IMR-90 (cell line): ENCODE results near the gene PLD1. TPM values are rescaled to one million over a fixed set of nuclear protein-coding genes. Genes with fewer than 3 reads are reported as not detected.

Experiments used
- ATAC-seq: fragments of 200-7000 bp; cut with Tn5 transposase; 2 replicates; pipeline ENCODE4 v1.9.1; 2020; ENCODE audit warnings: low read depth, mild to moderate bottlenecking, moderate library complexity
- BruUV-seq: library from RNA; stranded (reverse); fragments of 400-500 nt; replicated peaks from 2 replicates; lab custom pipeline; 2021; lab: Mats Ljungman, UMichigan
- CTCF ChIA-PET: fragments of 300-600 bp; formaldehyde crosslinking; extraction: SDS; loops from one replicate; lab custom pipeline; 2021; ENCODE audit warnings: antibody characterized with exemption; lab: Yijun Ruan, JAX
- POLR2A ChIA-PET: fragments of 300-600 bp; sonication (Branson Sonifier 250); formaldehyde crosslinking; loops from one replicate; lab custom pipeline; 2022; ENCODE audit warnings: antibody characterized with exemption; ENCODE audit not compliant: unreplicated experiment; lab: Charles Lee
- DNase-seq: peaks from one replicate; pipeline ENCODE4 v3.0.0; 2013
- H2AFZ ChIP-seq: replicated peaks from 2 replicates; pipeline ENCODE3; 2013; ENCODE audit warnings: low read length, mild to moderate bottlenecking; ENCODE audit not compliant: poor library complexity
- H2AK5ac ChIP-seq: 2 replicates; pipeline ENCODE4 v1.6.1; 2013; ENCODE audit warnings: low read depth, low read length, inconsistent platforms
- H2AK9ac ChIP-seq: replicated peaks from 2 replicates; pipeline ENCODE3; 2013; ENCODE audit warnings: mild to moderate bottlenecking, low read depth, low read length, moderate library complexity; ENCODE audit not compliant: poor library complexity
- H2BK120ac ChIP-seq: 2 replicates; pipeline ENCODE4 v1.6.1; 2013; ENCODE audit warnings: low read depth, low read length, inconsistent platforms
- H2BK15ac ChIP-seq: 3 replicates; pipeline ENCODE4 v1.6.1; 2013; ENCODE audit warnings: low read depth, low read length, inconsistent platforms
- H2BK20ac ChIP-seq: 2 replicates; pipeline ENCODE4 v1.6.1; 2013; ENCODE audit warnings: low read depth, mild to moderate bottlenecking, inconsistent platforms, low read length, moderate library complexity
- H2BK5ac ChIP-seq: 2 replicates; pipeline ENCODE4 v1.6.1; 2013; ENCODE audit warnings: mild to moderate bottlenecking, low read depth, low read length, inconsistent platforms; ENCODE audit not compliant: poor library complexity, severe bottlenecking
- H3K14ac ChIP-seq: replicated peaks from 2 replicates; pipeline ENCODE4 v1.6.1; 2013; ENCODE audit warnings: low read depth, low read length, inconsistent platforms
- H3K18ac ChIP-seq: 2 replicates; pipeline ENCODE4 v1.6.1; 2013; ENCODE audit warnings: low read depth, low read length, control low read depth
- H3K23ac ChIP-seq: 2 replicates; pipeline ENCODE4 v1.6.1; 2013; ENCODE audit warnings: low read depth, low read length, inconsistent platforms
- H3K27ac ChIP-seq: 2 replicates; pipeline ENCODE4 v1.5.1; 2013; ENCODE audit warnings: mild to moderate bottlenecking, control low read depth, low read length; ENCODE audit not compliant: insufficient read depth
- H3K27me3 ChIP-seq: 2 replicates; pipeline ENCODE4 v1.6.1; 2013; ENCODE audit warnings: low read length; ENCODE audit not compliant: control insufficient read depth, insufficient read depth
- H3K36me3 ChIP-seq: 2 replicates; pipeline ENCODE4 v1.6.1; 2013; ENCODE audit warnings: low read length, mixed read lengths; ENCODE audit not compliant: control insufficient read depth, insufficient read depth
- H3K4ac ChIP-seq: 2 replicates; pipeline ENCODE4 v1.6.1; 2013; ENCODE audit warnings: low read depth, low read length, inconsistent platforms
- H3K4me1 ChIP-seq: 2 replicates; pipeline ENCODE4 v1.6.1; 2013; ENCODE audit warnings: low read length, mixed read lengths; ENCODE audit not compliant: control insufficient read depth, insufficient read depth
- H3K4me2 ChIP-seq: 2 replicates; pipeline ENCODE4 v1.6.1; 2013; ENCODE audit warnings: low read depth, mild to moderate bottlenecking, control low read depth, low read length, moderate library complexity
- H3K4me3 ChIP-seq: 2 replicates; pipeline ENCODE4 v1.5.1; 2013; ENCODE audit warnings: low read depth, mild to moderate bottlenecking, control low read depth, low read length, moderate library complexity; ENCODE audit not compliant: insufficient read depth
- H3K56ac ChIP-seq: 2 replicates; pipeline ENCODE4 v1.6.1; 2013; ENCODE audit warnings: low read length, inconsistent platforms; ENCODE audit not compliant: insufficient read depth; ENCODE audit errors: extremely low read depth
- H3K79me1 ChIP-seq, 2 experiments: 2 replicates each; pipeline ENCODE4 v1.6.1; 2013; ENCODE audit warnings: low read length in 2 of 2, inconsistent platforms in 1 of 2, low read depth in 1 of 2
- H3K9ac ChIP-seq: 2 replicates; pipeline ENCODE4 v1.6.1; 2013; ENCODE audit warnings: low read depth, low read length, control low read depth
- H3K9me1 ChIP-seq: 2 replicates; pipeline ENCODE4 v1.6.1; 2013; ENCODE audit warnings: low read length, inconsistent platforms; ENCODE audit not compliant: insufficient read depth
- H3K9me3 ChIP-seq: 2 replicates; pipeline ENCODE4 v1.6.1; 2013; ENCODE audit warnings: low read length; ENCODE audit not compliant: control insufficient read depth, insufficient read depth
- H4K20me1 ChIP-seq: 2 replicates; pipeline ENCODE4 v1.6.1; 2013; ENCODE audit warnings: low read length, inconsistent platforms; ENCODE audit not compliant: insufficient read depth
- H4K5ac ChIP-seq: 2 replicates; pipeline ENCODE4 v1.6.1; 2013; ENCODE audit warnings: mild to moderate bottlenecking, low read depth, low read length, control low read depth
- H4K8ac ChIP-seq, 2 experiments: 2 replicates each; pipeline ENCODE4 v1.6.1; 2013; ENCODE audit warnings: low read depth in 2 of 2, low read length in 2 of 2, control low read depth in 1 of 2, inconsistent platforms in 1 of 2
- H4K91ac ChIP-seq: 2 replicates; pipeline ENCODE4 v1.6.1; 2013; ENCODE audit warnings: low read depth, low read length, inconsistent platforms; ENCODE audit not compliant: insufficient read depth
- BHLHE40 ChIP-seq: fragments of 150-350 bp; IDR thresholded peaks from 2 replicates; pipeline ENCODE4 v1.6.1; 2016; ENCODE audit warnings: mild to moderate bottlenecking, low read depth, low read length
- CEBPB ChIP-seq: IDR thresholded peaks from 2 replicates; pipeline ENCODE4 v1.6.1; 2012; ENCODE audit warnings: low read depth, low read length, improper control_type of control experiment
- ELK1 ChIP-seq: fragments of 150-350 bp; IDR thresholded peaks from 2 replicates; pipeline ENCODE4 v1.6.1; 2016; ENCODE audit warnings: low read depth, mild to moderate bottlenecking, low read length, moderate library complexity, borderline replicate concordance
- FOS ChIP-seq: fragments of 150-350 bp; IDR thresholded peaks from 2 replicates; pipeline ENCODE4 v1.6.1; 2016; ENCODE audit warnings: low read depth, low read length
- MAFK ChIP-seq: IDR thresholded peaks from 2 replicates; pipeline ENCODE4 v1.6.1; 2012; ENCODE audit warnings: low read depth, low read length, improper control_type of control experiment
- MAZ ChIP-seq: IDR thresholded peaks from 2 replicates; pipeline ENCODE4 v1.6.1; 2012; ENCODE audit warnings: low read depth, mild to moderate bottlenecking, low read length, improper control_type of control experiment, moderate library complexity, borderline replicate concordance
- MXI1 ChIP-seq: IDR thresholded peaks from 2 replicates; pipeline ENCODE4 v1.6.1; 2012; ENCODE audit warnings: low read depth, mild to moderate bottlenecking, low read length, moderate library complexity, borderline replicate concordance
- POLR2A ChIP-seq: IDR thresholded peaks from 2 replicates; pipeline ENCODE4 v1.6.1; 2012; ENCODE audit warnings: mild to moderate bottlenecking, low read depth, low read length
- RAD21 ChIP-seq: IDR thresholded peaks from 2 replicates; pipeline ENCODE4 v1.6.1; 2012; ENCODE audit warnings: low read length, improper control_type of control experiment
- RCOR1 ChIP-seq: IDR thresholded peaks from 2 replicates; pipeline ENCODE4 v1.6.1; 2012; ENCODE audit warnings: mild to moderate bottlenecking, low read length, improper control_type of control experiment; ENCODE audit not compliant: insufficient replicate concordance
- RFX5 ChIP-seq: IDR thresholded peaks from 2 replicates; pipeline ENCODE4 v1.8.0; 2012; ENCODE audit warnings: low read depth, mild to moderate bottlenecking, low read length, moderate library complexity
- SMC3 ChIP-seq: fragments of 150-350 bp; IDR thresholded peaks from 2 replicates; pipeline ENCODE4 v1.6.1; 2016; ENCODE audit warnings: low read depth, mild to moderate bottlenecking, antibody characterized with exemption, low read length, moderate library complexity
- WGBS, 2 experiments: methylation state at CpG; one replicate each; pipeline versions ENCODE4 v1.1.5 to v1.1.7; 2013; ENCODE audit warnings: missing lambda C conversion rate in 2 of 2; ENCODE audit not compliant: insufficient read length in 1 of 2; ENCODE audit errors: extremely low coverage in 2 of 2; 5-methylcytosine and 5-hydroxymethylcytosine counted together
- dilution Hi-C: fragments of 300-500 bp; cut with HindIII; formaldehyde crosslinking; loops from one replicate; pipeline ENCODE4 v1.14.3; 2018; ENCODE audit warnings: low sequenced_read_pairs; ENCODE audit not compliant: unreplicated experiment
- in situ Hi-C: fragments of 300-500 bp; cut with MboI; formaldehyde crosslinking; loops from 3 replicates; pipeline ENCODE4 v1.14.3; 2019; ENCODE audit warnings: low sequenced_read_pairs, inconsistent platforms, mixed read lengths
- intact Hi-C: fragments of 100-400 bp; cut with micrococcal nuclease; formaldehyde crosslinking; loops from 2 replicates; pipeline ENCODE4 v1.10.0; 2022
- polyA plus RNA-seq, 3 experiments: library from polyadenylated mRNA; depleted of rRNA; stranded (reverse); fragments of >200 nt; gene quantifications; 2 replicates each; pipeline ENCODE4 v1.2.3, GENCODE V29; 2012; ENCODE audit warnings: low replicate concordance in 1 of 3
- total RNA-seq: library from RNA; depleted of rRNA; stranded (reverse); fragments of >200 nt; gene quantifications from 2 replicates; pipeline ENCODE4 v1.2.3, GENCODE V29; 2012
- TF ChIP-seq, protein P1 (sequence below): fragments of 150-350 bp; IDR thresholded peaks from 2 replicates; pipeline ENCODE4 v1.6.1; 2017; ENCODE audit warnings: mild to moderate bottlenecking, antibody characterized with exemption, low read length, low read depth
- TF ChIP-seq, protein P2 (sequence below): conservative IDR thresholded peaks from 2 replicates; pipeline ENCODE4 v1.5.1; 2012; ENCODE audit warnings: mild to moderate bottlenecking, low read depth, low read length, improper control_type of control experiment

PLD1 gene
- total and polyA plus RNA-seq, 2 of the 4 experiments (the other 2 are of a cell fraction), result 3.3 to 9.7 TPM

GRCh38 chr3:171749124-171749523, 61.2 kb downstream of the PLD1 start:
- CTCF ChIA-PET, result no interaction called here

More at GRCh38 chr3:171749124-171749523, 61.2 kb downstream of the PLD1 start:
- no peak overlapping the region for H3K14ac ChIP-seq
- no peak overlapping the region for H2BK120ac ChIP-seq
- H3K9ac ChIP-seq, result no peak overlapping the region
- H2AK9ac ChIP-seq, result no peak overlapping the region
- H4K8ac ChIP-seq, result no peak overlapping the region
- peaks cover 2% of the 10 kb centered on the region; the same call in 1 of the 2 replicates for H3K9me1 ChIP-seq
- no peak overlapping the region for H3K4me2 ChIP-seq
- H3K36me3 ChIP-seq, result peaks cover 3% of the 10 kb centered on the region; the same call in 1 of the 2 replicates
- no peak overlapping the region for H2BK20ac ChIP-seq
- H4K5ac ChIP-seq, result no peak overlapping the region
- WGBS, 2 experiments, result no CpG with 5 or more reads among the region's 1 CpG
- H2BK5ac ChIP-seq, result no peak overlapping the region
- H2AFZ ChIP-seq, result no peak overlapping the region
- peaks cover 9% of the 10 kb centered on the region; the same call in 1 of the 2 replicates for H4K20me1 ChIP-seq
- dilution Hi-C loops, result no loop called here
- in situ Hi-C loops, result no loop called here
- H3K23ac ChIP-seq, result no peak overlapping the region
- DNase-seq, result no peak
- H2BK15ac ChIP-seq, result no peak overlapping the region
- intact Hi-C loops, result no loop called here
- no peak overlapping the region for H4K91ac ChIP-seq
- H3K27me3 ChIP-seq, result no peaks in the 10 kb centered on the region
- H3K9me3 ChIP-seq, result peaks cover 2% of the 10 kb centered on the region; the same call in 1 of the 2 replicates
- TF ChIP-seq SMC3 (no peak), CEBPB (no peak), ELK1 (no peak), MXI1 (no peak), POLR2A (no peak), RAD21 (no peak), RFX5 (no peak), BHLHE40 (no peak), FOS (no peak), MAZ (no peak), MAFK (no peak), RCOR1 (no peak)
- TF ChIP-seq, protein P1, sequence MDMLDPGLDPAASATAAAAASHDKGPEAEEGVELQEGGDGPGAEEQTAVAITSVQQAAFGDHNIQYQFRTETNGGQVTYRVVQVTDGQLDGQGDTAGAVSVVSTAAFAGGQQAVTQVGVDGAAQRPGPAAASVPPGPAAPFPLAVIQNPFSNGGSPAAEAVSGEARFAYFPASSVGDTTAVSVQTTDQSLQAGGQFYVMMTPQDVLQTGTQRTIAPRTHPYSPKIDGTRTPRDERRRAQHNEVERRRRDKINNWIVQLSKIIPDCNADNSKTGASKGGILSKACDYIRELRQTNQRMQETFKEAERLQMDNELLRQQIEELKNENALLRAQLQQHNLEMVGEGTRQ, result no peak
- TF ChIP-seq, protein P2, sequence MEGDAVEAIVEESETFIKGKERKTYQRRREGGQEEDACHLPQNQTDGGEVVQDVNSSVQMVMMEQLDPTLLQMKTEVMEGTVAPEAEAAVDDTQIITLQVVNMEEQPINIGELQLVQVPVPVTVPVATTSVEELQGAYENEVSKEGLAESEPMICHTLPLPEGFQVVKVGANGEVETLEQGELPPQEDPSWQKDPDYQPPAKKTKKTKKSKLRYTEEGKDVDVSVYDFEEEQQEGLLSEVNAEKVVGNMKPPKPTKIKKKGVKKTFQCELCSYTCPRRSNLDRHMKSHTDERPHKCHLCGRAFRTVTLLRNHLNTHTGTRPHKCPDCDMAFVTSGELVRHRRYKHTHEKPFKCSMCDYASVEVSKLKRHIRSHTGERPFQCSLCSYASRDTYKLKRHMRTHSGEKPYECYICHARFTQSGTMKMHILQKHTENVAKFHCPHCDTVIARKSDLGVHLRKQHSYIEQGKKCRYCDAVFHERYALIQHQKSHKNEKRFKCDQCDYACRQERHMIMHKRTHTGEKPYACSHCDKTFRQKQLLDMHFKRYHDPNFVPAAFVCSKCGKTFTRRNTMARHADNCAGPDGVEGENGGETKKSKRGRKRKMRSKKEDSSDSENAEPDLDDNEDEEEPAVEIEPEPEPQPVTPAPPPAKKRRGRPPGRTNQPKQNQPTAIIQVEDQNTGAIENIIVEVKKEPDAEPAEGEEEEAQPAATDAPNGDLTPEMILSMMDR, result no peak
- ATAC-seq, result no peak
- BruUV-seq, result no TSS peak
- H3K4me3 ChIP-seq, result no peak overlapping the region
- no peak overlapping the region for H3K18ac ChIP-seq
- no peak overlapping the region for H3K56ac ChIP-seq
- H2AK5ac ChIP-seq, result no peak overlapping the region
- POLR2A ChIA-PET, result no interaction called here
- no peaks in the 10 kb centered on the region for H3K79me1 ChIP-seq
- H3K4me1 ChIP-seq, result peaks cover 3% of the 10 kb centered on the region; the same call in 1 of the 2 replicates
- no peak overlapping the region for H3K4ac ChIP-seq
- H3K27ac ChIP-seq, result no peak overlapping the region
